ENCODE results near the gene OTUD7B.

DNA sequence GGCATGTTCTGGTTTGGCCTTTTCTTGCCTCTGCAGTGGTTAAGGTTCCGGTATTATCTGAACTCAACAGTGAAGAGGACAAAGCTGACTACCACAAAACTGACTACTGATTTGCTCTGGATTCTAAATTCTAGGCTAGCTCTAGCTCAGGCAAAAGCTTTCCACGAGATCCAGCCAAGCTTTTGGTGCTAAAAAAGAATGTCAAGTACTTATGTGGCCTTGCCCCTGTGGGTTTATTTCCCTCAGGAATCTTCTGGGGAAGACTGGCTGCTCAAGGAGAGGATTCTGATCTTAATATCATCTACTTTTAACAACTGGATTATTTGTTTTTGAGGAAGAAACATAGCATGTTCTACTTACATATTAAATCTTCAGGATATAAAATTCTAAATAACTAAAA is 47.8 kb downstream of the OTUD7B start:
- TF ChIP-seq, protein P1, sequence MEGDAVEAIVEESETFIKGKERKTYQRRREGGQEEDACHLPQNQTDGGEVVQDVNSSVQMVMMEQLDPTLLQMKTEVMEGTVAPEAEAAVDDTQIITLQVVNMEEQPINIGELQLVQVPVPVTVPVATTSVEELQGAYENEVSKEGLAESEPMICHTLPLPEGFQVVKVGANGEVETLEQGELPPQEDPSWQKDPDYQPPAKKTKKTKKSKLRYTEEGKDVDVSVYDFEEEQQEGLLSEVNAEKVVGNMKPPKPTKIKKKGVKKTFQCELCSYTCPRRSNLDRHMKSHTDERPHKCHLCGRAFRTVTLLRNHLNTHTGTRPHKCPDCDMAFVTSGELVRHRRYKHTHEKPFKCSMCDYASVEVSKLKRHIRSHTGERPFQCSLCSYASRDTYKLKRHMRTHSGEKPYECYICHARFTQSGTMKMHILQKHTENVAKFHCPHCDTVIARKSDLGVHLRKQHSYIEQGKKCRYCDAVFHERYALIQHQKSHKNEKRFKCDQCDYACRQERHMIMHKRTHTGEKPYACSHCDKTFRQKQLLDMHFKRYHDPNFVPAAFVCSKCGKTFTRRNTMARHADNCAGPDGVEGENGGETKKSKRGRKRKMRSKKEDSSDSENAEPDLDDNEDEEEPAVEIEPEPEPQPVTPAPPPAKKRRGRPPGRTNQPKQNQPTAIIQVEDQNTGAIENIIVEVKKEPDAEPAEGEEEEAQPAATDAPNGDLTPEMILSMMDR (conservative IDR thresholded peaks at IDR 0.05; ENCODE audit: low read length), result no peak
- TF ChIP-seq EZH2phosphoT487 (IDR thresholded peaks at IDR 0.05; ENCODE audit: borderline replicate concordance), result no peak

Measured in Loucy (cell line).